ENCODE data around the gene MARCHF10.

Gene MARCHF10

GRCh38 chr17:62735044-62735651 lies 73.0 kb downstream of the MARCHF10 start:
- intact Hi-C loops (cut with DNase I; ENCODE audit: low total_unique reads) = no loop called here
- no peak overlapping the region for H3K27ac ChIP-seq
- TF ChIP-seq CTCF (IDR thresholded peaks at IDR 0.05) = no peak
- H3K36me3 ChIP-seq = no peaks in the 10 kb centered on the region
- DNase-seq = no peak
- H3K4me3 ChIP-seq = no peak overlapping the region
- no peaks in the 10 kb centered on the region for H3K27me3 ChIP-seq
- H3K4me1 ChIP-seq = no peaks in the 10 kb centered on the region
- no peaks in the 10 kb centered on the region for H3K9me3 ChIP-seq

GRCh38 chr17:62732125-62732524 lies 76.0 kb downstream of the MARCHF10 start:
- H3K9me3 ChIP-seq = no peaks in the 10 kb centered on the region
- peaks cover 0 to 11% of the 10 kb centered on the region in 2 donors for H3K27me3 ChIP-seq
- no peak overlapping the region for H3K4me3 ChIP-seq
- DNase-seq = no peak
- TF ChIP-seq CTCF (IDR thresholded peaks at IDR 0.05) = no peak
- no peak overlapping the region for H3K27ac ChIP-seq
- H3K4me1 ChIP-seq = no peaks in the 10 kb centered on the region
- intact Hi-C loops (cut with DNase I; ENCODE audit: low total_unique reads) = no loop called here
- H3K36me3 ChIP-seq = no peaks in the 10 kb centered on the region

GRCh38 chr17:62727916-62728672 lies 80.0 kb downstream of the MARCHF10 start:
- Histone ChIP-seq H3K4me3 (no peak overlapping the region), H3K36me3 (no peaks in the 10 kb centered on the region), H3K27me3 (peaks cover 0 to 32% of the 10 kb centered on the region in 2 donors), H3K27ac (no peak overlapping the region), H3K4me1 (no peaks in the 10 kb centered on the region), H3K9me3 (no peaks in the 10 kb centered on the region)
- DNase-seq = no peak
- no peak for TF ChIP-seq CTCF (IDR thresholded peaks at IDR 0.05)
- intact Hi-C loops (cut with DNase I; ENCODE audit: low total_unique reads) = no loop called here

- Histone ChIP-seq H3K27ac (no peak overlapping the region), H3K27me3 (peaks cover 0 to 32% of the 10 kb centered on the region in 2 donors), H3K4me1 (no peaks in the 10 kb centered on the region), H3K4me3 (no peak overlapping the region), H3K36me3 (no peaks in the 10 kb centered on the region), H3K9me3 (no peaks in the 10 kb centered on the region)
- no peak for DNase-seq
- intact Hi-C loops (cut with DNase I; ENCODE audit: low total_unique reads) = no loop called here
- TF ChIP-seq CTCF (IDR thresholded peaks at IDR 0.05) = no peak
Measured at GRCh38 chr17:62725791-62726249, 82.3 kb downstream of the MARCHF10 start.

GRCh38 chr17:62724398-62725146 lies 83.5 kb downstream of the MARCHF10 start:
- H3K27ac ChIP-seq = no peak overlapping the region
- intact Hi-C loops (cut with DNase I; ENCODE audit: low total_unique reads) = no loop called here

More at GRCh38 chr17:62724398-62725146, 83.5 kb downstream of the MARCHF10 start:
- no peak overlapping the region for H3K4me3 ChIP-seq
- H3K4me1 ChIP-seq = no peaks in the 10 kb centered on the region
- no peaks in the 10 kb centered on the region for H3K9me3 ChIP-seq
- H3K36me3 ChIP-seq = no peaks in the 10 kb centered on the region
- peaks cover 0 to 28% of the 10 kb centered on the region in 2 donors for H3K27me3 ChIP-seq
- TF ChIP-seq CTCF (IDR thresholded peaks at IDR 0.05) = no peak
- no peak for DNase-seq

Data from tibial artery (tissue), 4 donors.